ENCODE measurements around the gene ITPKB.

Gene ITPKB

DNA sequence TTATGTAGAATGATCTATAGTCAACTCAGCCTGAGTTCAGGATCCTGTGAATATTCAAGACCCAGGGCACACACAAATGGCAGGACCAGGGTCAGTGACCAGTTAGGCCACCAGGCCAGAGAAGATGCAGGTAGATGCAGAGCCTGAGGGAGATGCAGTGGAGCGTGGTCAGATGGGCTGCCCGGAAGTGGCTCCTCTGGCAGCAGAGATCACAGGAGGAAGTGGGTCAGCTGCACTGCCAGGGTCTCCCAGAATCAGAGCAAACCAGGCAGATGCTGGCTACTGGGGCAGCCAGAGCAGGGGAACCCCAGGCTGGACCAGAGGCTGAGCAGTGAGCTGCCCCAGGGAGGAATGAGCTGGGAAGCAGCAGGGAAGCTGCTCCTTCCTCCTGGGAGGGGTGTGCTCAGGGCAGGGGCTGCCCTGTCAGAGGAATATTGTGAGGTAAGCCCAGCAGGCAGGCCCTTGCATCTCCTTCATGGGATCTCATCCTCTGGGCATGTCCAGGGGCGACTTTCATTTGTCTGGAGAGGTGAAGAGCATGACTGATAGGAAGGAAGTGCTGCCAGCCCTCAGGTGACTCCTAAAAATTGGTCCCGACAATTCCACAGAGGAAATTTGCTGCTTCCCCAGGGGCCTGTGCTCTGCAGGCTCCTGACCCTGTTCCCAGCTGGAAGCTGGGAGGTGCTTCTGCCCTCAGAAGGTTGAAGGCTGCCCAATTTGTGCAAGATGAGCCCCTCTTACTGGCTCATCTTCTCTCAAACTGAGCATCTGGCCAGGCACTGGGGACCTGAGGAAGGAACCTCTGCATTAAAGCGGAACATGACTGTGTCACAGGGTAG, 141.2 kb downstream of the ITPKB start:
- no peak for DNase-seq

DNA sequence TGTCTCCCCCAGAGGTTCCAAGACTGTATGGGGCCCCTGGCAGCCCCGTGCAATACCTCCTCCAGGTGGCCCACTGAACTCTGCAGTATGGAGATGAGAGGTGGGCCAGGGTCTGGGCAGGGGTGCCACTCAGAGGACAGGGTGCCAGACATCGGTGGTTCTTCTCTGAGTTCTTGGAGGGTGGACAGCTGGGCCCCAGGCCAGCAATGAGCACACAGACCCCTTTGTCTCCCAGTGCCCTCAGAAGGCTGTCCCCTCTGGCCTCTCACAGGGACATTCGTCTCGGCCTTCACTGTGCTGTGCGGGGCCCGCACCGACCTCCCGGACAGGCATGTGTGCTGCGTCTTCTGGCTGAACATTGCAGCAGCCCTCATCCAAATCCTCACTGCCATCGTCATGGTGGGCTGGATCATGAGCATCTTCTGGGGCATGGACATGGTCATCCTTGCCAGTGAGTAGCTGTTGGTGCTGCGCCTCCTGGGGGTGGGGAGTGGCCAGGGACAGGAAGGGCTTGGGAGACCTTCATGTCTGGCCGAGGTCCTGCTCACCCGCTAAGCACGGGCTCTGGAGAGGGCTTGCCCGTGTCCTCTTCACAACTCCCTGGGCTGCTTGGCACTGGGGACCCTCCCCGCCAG, 142.4 kb downstream of the ITPKB start:
- no peak for DNase-seq

DNA sequence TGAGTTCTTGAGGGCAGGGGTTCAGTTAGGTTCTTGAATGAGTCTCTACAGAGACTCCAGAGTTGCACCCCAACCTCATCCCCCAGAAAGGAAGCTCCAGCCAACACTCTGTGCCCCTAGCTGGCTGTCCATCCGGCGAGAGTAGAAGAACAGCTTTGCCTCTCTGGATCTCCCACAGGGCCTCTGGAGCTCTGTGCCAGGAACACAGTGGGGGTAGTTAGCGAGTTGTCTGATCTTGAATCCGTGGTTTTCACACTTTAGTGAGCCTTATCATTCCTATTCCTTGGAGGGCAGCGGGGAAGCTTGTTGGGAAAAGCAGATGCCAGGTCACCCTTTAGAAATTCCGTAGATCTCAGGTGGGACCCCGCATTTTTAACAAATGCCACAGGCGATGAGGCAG, 145.5 kb downstream of the ITPKB start:
- no peak for DNase-seq

DNA sequence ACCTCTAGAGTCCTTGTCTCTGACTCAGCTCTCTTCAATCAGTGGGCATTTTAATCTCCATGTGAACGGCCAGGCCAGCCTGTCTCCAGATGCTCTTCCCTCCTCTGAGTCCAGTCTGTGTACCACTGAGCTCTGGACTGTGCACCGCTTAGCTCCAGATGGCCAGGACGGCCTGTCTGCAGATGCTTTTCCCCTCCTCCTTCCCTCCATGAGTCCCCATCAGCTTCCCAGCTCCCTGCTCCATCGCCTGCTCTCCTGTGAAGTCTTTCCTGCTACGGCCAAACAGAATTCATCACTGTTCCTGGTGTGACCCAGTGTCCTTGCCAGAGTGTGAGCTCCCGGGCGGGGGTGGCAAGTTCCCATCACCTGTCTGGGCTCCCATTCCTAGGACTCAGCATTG, 148.5 kb downstream of the ITPKB start:
- DNase-seq: no peak

DNA sequence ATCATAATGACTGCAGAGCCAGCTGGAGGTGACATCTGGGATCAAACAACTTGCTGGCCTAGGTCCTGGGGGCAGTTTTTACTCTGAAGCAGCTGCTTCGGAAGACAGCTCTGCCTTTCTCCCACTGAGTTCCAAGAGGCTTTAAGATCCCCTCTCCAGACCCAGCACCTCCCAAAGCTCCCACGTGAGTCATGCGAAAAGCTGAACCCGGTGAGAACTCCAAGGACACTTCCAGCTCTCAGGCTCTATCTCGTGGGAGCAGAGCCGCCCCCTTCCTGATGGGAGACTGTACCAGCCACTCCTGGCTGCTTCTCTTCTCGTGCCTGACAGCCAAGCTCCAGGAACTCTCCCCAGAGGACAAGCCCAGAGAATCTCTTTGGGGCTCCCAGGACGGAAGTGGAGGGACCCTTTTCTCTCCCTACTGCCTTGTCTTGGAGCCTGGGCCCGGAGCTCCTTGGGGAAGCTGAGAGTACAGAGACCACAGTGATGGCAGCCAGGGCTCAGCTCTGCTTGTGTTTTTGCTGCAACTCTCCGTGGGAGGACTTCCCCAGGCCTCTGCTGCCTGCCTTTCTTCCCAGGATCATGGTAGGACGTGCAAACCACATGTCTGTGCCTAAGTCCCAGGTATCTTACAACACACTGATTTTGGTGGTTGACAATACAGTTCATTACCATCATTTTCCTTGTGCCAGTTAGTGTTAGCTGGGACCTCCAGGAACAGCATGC, 149.9 kb downstream of the ITPKB start:
- no peak for DNase-seq

DNA sequence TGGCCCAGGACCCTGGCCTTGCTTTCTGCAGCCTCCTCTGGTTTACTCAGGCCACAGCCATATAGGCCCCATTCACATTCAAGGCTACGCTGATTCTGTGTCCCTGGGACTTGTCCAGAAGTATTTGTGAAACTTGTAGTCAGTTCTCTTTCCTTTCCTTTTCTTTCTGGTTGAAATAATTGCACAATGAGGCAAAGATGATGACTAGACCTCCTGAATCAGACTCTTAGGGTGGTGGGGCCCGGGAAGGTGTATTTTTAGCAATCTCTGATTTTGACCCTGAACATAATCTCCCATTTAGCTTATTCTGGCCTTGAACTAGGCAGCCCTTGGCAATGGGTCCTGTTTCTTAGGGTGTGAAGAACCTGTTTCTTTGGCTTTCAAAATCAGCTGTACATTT, 150.6 kb downstream of the ITPKB start:
- DNase-seq: no peak

DNA sequence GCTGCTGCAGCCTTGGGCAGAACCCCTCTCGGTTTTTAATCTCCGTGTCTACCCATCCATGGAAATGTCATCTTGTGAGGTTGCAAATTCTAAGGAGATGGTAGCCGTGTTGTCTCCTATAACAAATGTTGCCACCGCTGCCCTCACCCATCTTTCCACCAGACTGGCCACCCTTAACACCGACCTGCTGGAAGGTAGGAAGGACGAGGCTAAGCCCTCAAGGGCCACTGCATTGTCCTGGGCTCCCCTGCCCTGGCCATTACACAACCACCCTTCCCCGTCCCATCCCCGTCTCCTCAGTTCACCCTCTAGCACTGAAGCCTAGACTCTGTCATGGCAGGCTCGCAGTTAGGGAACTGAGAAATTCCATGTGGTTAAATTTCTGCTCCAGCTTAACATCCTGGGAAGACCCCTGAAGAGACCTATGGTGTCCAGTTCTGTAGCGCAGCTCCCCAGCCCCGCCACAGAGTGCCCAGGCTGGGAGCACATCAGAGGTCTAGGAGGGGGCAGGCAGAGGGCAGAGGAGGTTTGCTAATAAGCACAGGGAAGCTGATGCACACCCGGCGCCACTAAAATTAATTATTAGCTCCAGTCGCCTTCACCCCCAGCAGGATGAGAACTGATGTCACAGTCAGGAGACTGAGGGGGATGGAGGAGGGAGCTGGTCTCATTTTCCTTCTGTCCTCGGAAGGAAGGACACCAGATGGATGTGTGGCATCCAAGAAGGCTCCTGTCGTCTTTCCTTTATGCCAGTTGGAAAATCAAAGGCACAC, 152.2 kb downstream of the ITPKB start:
- no peak for DNase-seq

DNA sequence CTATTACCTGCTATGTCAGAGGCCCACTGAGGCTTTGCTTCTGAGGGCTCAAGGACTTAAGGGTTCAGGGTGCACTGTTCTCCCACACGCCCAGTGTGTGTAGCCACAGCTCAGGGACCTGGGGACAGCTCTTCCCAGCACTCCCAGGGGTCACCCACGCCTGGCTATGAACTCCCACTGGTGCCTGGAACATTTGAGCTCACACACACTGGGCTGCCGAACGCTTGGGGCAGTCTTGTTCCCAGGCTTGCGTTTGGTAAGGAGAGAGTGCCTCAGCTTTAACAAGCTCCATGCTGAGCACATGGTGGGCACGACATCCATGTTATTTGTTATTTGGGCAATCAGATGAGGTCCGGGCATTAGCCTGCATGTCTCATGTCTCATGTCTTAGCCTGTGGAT, 153.0 kb downstream of the ITPKB start:
- DNase-seq: no peak

DNA sequence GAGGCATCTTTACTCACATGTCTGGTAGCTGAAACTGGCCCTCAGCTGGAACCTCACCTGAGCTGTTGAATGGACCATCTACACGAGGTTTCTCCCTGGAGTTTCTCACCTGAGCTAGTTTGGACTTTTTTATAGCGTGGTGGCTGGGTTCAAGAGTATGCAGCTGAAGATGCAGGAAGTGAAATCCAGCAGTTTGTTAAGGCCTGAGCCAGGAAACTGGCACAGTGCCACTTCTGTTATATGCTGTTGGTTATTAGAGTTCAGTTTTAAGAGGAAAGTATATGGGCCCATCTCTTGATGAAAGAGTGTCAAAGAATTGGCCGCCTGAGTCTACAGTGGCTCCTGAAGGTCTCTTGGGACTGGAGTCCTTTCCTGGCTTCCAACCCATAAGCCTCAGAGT, 154.9 kb downstream of the ITPKB start:
- no peak for DNase-seq

DNA sequence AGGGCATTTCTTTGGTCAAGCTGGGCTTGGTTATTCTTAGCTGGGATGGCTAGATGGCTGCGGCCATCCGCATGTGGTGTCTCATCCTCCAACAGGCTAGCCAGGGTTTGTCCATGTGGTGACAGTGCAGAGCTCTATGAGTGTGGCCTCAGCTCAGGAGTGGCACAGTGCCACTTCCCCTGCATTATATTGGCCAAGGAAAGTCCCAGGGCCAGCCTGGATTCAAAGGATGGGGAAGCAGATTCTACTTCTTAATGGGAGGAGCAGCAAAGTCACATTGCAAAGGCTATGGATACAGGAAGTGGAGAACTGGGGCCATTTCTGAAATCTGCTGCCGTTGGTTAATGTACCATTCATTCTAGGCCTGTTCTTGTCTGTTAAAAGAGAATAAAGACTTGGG, 156.1 kb downstream of the ITPKB start:
- no peak for DNase-seq

Data from SHP77 treated with DMSO at 0.1 percent for 48 hours (cell line).